GM21825 (cell line): ENCODE measurements around the gene PLP2.

Experiments used
- ATAC-seq: cut with Tn5 transposase; IDR thresholded peaks from one replicate; pipeline ENCODE4 v1.9.1; 2021; ENCODE audit warnings: mild to moderate bottlenecking, moderate library complexity; ENCODE audit not compliant: unreplicated experiment

PLP2 gene

DNA sequence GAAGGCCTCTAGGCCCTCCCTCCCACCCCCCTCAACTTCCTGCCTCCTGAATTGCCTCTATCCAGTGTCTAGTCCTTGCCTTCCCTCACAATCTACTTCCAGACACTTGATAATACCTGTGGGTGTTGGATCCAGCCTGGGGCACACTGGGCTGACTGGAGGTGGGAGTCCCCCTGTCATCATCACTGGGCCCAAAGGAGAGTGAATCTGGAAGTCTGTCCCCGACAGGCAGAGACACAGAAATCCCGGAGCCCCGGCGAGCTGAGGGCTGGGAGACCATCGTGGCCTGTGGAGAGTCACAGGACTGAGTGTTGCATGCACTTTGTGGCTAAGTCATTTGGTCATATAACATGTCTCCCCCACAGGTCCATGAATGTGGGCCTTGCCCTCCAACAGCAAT is 36.7 kb downstream of the PLP2 start:
- ATAC-seq = no peak

DNA sequence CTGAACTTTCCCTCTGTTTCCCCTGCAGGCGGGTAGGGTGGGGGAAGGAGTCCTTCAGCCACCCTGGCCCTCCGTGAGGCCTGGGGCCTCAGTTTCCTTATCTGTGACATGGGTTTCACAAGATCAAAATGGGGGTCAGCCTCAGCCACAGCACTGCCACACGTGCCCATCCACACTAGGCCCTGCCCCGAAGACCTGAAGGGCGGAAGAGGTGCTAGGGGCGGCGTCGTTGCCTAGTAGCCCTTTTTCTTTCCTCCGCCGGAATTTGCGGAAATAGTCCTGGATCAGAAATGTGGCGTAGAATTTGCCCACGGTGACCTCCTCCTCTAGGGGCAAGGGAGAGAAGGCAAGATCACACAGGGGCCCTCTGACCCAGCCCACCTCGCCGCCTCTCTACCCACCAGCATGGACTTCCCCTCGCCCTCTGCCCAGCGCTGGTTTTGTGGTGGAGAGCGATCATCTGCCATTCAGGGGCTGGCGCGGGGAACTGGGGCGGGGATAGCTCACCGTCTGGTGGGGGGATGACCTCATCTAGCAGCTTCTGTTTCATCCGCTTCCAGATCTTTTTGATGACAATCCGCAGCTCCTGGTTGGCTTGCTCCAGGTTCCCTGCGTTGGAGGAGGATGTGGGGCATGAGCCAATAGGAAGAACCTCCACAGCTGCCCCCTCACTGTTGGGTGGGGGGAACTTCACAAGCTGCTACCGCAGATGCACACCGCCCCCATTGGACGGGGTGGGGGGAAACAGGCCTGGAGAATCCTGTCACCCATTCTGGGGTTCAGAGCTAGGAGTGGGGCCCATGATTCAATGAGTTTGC is 37.9 kb downstream of the PLP2 start:
- ATAC-seq = no peak

DNA sequence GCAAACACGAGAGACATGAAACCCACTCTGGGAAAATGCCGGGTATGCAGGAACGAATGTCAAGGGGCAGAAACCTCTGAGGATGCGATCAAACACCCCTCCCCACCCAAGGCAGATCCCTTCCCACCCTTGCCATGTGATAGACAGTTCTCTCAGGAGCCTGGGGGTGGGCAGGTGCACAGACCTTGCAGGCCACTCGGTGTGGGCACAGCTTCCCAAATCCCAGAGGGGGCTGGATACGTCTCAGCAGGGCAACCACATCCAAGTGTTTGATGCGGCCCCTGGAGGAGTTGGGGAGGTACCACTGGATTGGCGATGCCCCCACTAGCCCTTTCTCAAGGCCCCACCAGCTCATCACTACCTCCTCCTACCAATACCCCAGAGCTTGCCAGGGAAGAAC is 38.7 kb downstream of the PLP2 start:
- no peak for ATAC-seq

DNA sequence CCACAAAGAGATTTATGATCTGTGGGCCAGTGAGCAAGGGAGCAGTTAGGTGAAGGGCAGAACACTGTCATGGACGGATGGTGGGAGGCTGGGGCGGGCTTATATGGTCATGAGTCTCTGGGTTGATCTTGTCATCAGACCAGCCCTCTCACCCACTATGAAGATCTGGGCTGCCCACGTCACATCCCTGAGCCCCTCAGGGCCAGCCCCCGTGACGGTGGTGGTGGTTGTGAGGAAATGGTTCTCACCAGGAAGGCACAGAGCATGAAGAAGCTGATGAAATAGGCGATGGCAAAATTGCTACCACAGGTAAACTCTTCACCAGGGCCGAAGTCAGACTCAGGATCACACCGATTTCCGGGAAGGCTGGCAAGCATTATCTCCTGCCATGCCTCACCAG is 39.4 kb downstream of the PLP2 start:
- ATAC-seq = no peak

DNA sequence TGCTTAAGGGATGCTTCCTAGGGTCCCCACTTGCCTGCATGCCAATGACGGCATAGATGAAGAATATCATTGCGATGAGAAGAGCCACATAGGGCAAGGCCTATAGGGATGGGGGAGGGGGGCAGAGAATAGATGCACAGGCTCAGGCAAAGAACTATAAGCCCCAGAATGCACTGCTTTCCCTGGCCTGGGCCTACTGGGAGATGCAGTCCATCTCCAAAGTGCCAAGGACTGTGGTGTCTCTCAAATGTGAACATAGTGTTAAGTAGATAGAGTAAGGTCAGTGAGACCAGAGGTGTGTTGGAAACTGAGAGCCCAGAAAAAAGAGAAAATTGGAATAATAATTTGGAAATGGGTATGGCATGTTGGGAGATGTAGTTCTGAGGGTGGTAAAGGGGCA is 40.5 kb downstream of the PLP2 start:
- no peak for ATAC-seq

DNA sequence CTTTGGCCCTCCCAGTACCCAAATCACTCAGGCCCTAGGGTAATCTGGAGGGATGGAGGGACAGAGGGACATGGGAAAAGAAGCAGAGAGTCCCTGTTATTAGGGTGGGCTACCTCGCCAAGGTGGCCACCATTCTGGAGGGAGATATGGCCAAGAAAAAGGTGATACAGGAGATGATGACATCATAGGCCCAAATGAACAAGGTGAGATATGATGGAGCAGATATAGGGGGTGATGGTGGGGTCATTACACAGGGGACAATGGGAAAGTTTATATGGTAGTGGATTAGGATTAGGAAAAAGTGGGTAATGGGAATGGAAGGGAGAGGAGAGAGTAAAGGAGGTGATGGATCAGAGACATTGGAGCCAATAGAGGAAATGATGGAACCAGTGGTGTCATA is 41.2 kb downstream of the PLP2 start:
- ATAC-seq = no peak

DNA sequence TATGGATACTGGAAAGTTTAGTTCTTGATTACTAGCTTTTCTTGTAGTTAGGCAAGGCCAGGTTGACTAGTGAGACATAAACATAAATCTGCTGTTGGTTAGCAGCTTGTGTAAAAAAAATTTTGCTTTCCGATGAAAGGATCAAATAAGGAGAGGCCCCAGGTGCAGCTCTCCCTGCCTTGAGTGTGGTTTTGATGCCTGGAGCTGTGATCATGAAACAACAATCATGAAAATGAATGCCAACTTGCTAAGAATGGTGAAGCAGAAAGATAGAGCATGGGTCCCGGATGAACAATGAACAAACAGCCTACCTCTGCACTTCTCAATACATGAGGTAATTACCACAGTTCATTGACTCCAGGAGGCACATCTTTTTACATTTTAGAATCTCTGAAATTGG is 42.7 kb downstream of the PLP2 start:
- ATAC-seq = no peak

DNA sequence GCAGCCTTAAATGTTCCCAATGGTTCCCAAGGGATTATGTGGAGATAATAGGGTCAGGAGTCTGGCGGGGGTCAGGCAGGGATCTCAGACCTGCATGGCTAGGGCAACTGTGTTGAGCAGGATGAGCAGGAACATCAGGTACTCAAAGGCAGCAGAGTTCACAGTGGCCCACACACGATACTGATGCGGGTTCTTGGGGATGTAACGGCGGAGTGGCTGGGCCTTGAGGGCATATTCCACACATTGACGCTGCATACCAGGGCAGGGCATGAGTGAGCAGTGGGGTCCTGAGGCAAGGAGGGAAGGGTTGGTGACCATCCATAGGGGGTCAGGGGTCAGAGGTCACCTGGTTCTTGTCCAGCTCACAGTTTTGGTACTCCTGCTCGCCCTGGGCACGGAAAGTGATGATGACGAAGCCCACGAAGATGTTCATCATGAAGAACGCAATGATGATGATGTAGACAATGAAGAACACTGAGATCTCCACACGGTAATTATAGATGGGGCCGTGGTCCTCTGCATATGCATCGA is 43.4 kb downstream of the PLP2 start:
- ATAC-seq = no peak

DNA sequence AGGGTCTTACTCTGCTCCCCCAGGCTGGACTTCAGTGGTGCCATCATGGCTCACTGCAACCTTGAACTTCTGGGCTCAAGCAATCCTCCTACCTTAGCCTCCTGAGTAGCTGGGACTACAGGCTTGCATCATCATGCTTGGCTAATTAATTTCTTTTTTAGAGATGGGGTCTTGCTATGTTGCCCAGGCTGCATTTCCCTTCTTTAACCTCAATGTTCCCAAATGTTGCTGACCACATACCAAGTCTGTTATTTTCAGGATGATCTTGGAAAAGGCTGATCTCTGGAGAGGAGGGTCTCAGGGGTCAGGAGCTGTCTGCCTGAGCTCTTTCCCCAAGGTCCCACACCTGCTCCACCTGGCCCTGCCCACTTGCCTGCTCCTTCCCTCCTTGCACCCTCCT is 48.4 kb downstream of the PLP2 start:
- no peak for ATAC-seq

DNA sequence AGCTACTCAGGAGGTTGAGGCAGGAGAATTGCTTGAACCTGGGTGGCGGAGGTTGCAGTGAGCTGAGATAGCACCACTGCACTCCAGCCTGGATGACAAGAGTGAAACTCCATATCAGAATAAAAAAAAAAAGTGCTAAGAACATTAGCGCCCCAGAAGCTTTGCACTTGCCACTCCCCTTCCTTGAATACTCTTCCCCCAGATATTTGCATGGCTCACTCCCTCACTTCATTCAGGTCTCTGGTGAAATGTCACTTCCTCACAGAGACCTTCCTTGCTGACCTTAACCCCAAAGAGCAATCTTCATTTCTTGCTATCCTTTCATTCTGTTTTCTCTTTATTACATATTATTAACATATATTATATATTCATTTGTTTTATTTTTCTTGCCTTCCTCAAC is 50.2 kb downstream of the PLP2 start:
- no peak for ATAC-seq
